HK-2 (cell line): ENCODE data around the gene TIMM22.
"Not testable (repeated sequence)": the region's sequence is repeated elsewhere in the genome, so short reads cannot be mapped to it uniquely, and the experiment has no call there.

Experiments
- DNase-seq: peaks from one replicate; pipeline ENCODE4 v3.0.0-alpha.2; 2018; ENCODE audit not compliant: unreplicated experiment

The TIMM22 gene

DNA sequence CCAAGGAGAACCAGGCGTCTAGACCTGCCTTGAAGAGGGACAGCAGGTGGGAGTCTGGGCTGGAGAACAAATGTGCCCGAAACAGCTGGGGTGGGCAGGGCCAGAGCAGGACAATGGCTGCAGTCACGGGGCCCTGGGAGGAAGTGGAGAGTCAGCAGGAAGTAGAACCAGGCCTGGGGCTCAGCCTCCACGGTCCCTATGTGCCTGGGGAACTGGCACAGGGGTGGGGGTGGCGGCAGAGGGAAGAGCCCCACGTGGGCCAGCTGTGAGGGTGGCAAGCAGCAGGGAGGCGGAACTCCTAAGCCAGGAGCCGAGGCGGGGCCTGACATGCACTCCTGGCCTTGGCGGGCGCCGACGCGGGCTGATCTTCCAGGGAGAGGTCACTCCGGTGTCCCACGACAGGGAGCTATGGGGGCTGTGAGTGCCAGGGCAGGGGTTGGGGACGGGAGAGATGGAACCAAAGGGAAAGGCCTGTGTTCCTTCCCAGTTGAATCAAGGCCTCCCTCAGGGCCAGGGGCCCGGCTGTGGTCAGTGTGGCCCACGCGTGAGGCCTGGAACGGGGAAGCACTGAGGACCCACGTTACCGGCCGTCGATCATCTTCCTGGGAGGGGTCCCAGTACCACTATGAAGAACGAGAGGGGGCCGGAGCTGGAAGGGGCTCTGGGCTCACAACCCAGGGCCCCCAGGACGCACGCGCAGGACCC, 42.7 kb downstream of the TIMM22 start:
- DNase-seq, result no peak

DNA sequence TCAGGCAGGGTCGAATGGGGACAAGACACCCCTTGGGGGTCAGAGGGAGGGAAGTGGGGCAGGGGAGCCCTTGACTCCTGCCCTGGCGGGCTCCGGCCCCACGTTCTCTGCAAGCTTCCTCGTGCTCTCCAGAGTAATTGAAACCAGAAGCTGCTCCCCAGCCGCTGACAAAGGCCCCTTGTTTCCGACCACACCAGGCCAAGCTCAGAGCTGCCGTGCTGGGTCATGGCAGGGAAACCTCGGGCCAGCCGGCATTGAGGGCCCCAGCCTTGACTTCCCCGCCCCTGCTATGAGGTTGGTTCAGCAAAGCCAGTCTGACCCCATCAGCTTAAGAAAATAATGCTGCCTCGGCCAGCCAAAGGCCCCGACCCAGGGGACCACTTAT, 43.3 kb downstream of the TIMM22 start:
- DNase-seq, result no peak

DNA sequence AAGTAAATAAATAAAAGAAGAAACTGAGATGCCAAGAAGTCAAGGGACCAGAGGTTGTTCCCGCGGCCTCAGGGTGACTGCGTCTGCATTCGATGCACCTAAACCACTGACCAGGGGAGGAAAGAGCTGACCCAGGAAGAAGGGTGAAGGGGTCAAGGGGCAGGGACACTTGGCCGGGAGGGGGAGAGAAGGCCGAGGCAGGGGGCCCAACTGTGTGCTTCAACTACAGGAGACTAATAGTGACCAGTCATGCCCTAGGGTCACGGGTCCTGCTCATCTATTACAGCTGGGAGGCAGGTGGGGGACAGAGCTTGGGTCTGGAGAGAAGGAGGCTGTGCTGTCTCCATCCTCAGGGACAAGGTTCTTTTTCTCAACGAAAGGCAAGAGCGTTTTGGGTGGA, 44.8 kb downstream of the TIMM22 start:
- no peak for DNase-seq

DNA sequence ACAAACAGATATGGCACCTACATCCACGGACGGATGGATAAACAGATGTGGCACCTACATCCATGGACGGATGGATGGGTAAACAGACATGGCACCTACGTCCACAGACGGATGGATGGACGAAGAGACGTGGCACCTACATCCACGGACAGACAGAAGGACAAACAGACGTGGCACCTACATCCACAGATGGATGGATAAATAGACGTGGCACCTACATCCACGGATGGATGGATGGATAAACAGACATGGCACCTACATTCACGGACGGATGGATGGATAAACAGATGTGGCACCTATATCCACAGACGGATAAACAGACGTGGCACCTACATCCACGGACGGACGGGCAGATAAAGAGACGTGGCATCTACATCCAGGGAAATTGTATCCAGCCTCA, 45.6 kb downstream of the TIMM22 start:
- DNase-seq, result no peak

DNA sequence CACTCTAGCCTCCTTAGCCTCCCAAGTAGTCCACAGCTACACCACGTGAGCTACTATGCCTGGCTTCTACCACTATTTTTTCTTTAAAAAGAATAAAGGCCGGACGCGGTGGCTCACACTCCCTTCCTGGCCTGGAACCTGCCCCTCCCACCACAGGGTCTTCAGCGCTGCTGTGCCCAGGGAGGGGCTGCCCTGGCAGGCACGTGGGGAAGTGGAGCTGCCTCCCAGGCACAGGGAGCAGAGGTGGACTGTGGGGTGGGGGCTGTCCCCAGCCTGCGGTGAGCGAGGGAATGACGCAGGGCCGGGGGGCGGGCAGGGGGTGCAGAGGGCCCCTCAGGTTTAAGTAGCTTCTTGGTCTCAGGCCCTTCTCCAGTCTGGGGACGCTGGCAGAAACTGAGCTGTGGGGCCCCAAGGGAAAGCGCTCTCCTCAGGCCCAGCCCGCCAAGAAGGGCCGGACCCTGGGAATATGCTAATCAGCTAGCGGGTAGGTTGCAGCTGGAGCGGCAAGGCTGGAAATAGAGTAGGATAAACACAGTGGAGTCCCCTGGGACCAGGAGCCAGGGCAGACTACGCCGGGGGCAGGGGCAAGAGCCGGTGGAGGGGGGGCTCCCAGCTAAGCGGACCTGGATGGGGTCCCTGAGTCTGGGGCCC, 46.8 kb downstream of the TIMM22 start:
- DNase-seq, result no peak

DNA sequence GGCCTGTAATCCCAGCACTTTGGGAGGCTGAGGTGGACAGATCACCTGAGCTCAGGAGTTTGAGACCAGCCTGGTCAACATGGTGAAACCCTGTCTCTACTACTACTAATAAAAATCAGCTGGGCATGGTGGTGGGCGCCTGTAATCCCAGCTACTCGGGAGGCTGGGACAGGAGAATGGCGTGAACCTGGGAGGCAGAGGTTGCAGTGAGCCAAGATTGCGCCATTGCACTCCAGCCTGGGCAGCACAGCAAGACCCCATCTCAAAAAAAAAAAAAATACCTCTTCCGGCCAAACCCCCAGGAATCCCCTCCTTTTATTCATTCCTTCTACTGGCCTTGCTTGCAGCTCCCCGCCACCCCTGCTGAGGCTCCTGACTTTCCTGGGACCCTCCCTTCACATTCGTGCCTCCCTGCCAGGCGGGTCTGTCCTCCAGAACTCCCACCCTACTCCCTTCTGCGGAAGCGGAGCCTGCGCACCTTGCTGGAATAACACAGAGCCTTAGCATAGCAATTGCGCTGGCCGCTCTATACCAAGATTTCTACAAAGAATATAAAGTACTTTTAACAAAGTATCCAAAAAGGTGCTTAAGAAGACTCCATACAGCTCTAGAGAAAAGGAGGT, 47.6 kb downstream of the TIMM22 start:
- DNase-seq, result not testable (repeated sequence)

DNA sequence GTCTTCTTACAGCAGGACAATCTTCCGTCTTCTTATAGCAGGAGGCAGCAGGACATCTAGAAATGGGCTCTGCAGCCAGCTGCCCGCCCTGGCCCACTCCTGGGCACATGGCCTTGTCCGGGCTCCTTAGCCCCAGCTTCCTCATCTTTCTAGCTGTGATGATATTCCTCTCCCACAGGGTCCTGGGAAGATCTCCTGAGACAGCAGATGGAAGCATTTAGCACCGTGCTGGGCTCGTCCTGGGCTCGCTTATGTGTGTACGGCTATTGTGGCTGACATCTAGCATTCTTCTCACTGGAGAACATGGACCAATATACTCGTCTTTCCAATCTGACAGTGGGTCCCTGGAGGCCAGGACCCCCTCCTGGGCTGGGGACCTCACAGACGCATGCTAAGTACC, 48.5 kb downstream of the TIMM22 start:
- no peak for DNase-seq

DNA sequence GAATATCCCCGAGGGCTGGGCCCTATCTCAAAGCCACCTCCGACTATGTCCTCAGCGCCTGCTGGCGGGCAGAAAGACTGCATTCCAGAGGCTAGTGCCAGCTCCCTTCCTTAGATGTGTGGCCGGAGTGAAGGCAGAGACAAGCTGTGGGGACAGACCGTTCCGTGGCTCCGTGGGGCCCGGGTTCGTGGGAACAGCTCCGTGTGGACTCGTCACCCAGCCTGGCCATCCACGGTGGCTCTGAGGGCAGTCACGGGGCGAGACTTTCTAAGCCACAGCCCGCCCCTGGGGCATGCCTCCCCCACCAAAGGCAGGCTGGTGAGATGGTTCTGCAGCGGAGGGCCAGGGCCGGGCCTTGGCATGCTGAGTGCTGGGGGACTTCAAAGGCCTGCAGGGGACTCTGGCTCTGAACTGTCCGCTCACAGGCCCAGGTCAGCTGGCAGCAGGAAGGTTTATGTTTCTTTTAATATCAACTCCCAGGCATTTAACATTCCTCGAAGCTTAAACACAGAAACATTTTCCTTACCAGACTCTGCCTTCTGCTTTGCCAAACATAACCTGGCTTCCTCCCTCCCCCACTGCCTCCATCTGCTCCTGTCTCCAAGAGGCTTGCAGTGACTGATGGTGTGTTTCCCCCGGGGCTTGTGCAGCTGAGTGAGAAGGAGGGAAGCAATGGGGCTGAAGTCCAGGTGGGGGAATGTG, 50.4 kb downstream of the TIMM22 start:
- no peak for DNase-seq

DNA sequence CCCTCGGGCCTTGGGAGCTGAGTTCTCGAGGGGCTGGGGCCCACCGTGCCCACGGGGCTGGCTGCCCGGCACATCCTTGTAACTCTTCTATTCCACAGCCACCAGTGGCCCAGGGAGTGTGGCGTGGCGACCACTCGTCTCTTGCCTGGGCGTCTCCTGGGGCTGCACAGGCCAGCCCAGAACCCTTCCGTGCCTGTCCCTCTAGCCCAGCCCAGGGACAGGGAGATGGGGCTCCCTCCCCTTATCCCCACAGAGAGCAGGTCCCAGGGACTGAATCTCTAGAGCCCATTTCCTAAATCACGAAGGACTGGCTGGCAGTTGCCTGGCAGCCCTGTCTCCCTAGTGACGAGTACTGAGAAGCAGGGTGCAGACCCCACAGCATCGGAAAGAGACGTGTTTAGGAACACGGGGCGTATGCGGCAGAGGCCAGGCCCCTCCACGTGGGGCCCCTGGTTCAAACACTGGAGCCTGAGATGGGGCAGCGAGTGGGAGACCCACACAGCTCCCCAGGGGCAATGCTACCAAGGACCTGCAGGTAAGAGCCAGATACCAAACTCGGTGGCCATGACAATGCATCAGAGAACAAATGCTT, 51.0 kb downstream of the TIMM22 start:
- DNase-seq, result no peak

DNA sequence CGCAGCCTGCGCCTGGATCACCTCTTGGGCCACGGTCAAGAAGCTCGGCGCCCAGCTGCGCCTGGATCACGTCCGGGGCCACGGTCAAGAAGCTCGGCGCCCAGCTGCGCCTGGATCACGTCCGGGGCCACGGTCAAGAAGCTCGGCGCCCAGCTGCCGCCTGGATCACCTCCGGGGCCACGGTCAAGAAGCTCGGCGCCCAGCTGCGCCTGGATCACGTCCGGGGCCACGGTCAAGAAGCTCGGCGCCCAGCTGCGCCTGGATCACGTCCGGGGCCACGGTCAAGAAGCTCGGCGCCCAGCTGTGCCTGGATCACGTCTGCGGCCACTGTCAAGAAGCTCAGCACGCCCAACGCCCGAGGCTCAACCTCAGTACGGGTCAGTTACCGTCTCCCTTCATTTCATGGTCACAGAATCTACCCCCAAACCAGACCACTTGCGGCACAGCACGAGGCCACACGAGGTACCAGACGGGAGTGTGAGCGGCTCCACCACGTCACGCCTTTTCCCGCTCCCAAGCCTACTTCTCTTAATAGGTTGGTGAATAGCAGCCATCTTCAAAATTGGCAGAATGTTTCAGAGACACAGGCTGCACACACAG, 51.7 kb downstream of the TIMM22 start:
- DNase-seq, result not testable (repeated sequence)

DNA sequence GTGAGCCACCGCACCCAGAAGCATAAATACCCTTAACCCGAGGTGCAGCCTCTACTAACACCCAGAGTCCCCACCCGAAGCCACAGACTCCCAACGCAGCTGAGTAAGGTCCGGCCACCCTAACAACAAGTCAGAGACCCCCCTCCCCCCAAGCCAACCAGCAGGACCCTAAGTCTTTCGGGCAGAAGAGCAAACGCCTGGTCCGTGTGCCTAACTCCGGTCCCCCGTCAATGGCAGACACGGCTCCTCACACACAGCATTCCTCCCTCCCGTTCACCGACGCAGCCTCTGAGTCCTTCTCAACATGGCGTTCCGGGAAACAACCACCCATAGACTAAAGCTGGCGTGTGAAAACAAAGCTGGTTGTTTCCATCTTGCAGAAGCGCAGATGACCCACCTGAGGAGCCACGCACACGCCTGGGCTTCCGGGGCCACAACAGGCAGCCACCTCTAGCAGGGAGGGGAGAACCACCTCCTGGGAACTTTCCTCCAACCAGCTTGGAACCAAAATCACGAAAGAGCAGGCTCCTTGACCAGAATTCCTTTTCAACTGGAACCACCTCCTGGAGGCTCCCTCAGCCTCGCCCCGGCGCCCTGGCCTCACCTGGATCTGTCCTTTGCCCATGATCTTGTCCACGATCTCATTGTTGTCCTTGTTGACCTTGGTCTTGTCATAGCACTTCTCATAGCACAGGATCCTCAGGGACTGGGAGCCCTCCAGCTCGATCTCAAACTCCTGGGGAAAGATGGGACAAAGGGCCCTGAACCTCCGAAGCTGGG, 52.7 kb downstream of the TIMM22 start:
- DNase-seq, result no peak

DNA sequence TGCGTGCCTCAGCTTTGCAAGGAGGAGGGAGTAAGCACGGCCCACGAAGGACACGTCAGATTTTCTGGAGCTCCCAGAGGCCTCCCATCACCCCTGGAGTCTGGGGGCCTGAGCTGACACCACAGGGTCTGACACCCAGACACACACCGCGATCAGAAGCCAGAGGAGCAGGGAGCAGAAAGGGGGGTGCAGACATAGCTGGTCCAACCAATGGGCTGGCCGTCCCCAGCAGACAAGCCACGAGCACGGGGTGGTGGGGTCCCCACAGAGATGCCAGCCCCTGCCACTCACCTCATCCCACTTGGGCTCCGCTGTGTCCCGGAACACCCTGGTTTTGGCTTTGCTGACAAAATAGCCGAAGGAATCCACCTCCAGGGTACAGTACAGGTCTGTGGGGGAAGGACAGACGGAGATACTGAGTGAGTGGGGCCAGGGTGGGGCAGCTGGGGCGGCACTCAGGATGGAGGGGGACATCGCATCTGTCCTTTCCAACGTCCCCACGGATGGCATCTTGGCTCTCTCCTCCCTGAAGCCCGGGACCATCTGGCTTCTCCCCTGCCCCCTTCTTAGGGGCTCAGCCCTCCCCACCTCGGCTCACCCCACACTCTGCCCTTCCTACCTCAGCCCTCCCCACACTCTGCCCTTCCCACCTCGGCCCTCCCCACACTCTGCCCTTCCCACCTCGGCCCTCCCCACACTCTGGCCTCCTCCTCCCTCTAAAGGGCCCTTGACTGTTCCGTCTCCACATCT, 53.5 kb downstream of the TIMM22 start:
- DNase-seq, result no peak

DNA sequence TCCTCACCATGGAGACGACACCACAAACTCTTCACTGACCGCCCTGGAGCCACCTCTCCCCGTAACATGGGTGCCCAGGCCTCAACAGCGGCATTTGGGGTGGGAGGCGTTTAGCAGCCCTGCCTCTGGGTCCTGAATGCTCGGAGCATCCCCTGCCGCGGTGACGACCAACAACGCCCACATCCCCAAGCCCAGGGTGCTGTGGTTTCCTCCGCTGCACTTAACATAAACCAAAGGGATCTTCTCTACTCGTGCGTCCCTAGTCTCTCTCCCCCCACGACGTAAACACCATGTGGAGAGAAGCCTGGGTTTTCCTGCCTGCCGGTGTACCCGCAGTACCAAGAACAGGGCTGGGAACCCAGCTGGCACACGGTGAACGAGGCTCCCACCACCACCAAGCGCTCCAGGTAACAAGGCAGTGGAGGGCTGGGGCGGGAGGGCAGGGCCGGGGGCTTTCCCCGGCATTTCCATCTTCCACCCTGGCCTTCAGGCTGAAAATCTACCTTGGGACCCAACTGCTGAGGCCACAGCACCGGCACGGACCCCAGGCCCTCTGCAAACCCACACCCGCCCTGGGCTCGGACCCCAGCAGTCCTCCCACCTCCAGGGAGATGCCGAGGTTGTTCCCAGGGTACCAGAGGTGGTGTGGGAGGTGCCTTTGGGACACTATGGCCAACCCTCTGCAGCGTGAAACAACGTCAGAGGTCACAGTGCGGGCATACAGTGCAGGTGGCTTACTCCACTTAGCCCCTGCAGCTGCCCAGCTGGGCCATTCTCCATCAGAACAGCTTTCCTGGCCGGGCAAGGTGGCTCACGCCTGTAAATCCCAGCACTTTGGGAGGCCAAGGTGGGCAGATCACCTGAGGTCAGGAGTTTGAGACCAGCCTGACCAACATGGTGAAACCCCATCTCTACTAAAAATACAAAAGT, 54.3 kb downstream of the TIMM22 start:
- no peak for DNase-seq
